ENCODE data around the gene C14orf119. TPM values are rescaled to one million over a fixed set of nuclear protein-coding genes. Genes with fewer than 3 reads are reported as not detected.

C14orf119 gene
- total RNA-seq, 2 donors from 2014 or later = 18.0 to 18.4 TPM

DNA sequence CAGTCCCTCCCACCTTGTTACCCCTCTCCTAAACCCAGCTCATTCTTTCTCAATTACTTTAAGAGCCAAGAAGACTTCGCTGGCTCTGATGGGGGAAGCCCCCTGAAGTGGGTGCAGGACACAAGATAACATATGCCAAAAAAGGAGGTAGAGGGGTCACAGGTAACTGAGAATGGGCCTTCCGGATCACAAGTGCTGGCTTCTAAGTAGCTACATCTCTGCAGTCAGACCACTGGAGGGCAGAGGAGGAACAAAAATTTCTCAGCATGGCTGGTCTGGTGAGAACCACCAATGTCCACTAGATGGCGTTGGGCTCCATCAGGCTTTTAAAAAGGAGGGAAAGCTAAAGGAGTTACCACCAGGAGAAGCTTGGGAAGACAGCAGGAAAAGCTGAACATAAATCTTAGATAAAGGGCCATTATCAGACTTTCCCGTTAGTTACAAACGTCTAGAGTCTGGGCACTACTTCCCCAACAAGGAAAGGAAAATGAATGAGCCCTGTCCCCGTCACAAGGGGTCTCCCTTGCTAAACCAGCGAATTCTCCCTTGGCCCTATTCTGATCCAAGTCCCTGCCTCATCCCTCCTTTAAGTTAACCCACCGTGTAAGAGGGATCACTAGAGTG is 26.4 kb upstream of the C14orf119 start:
- no peak overlapping the region for H3K4me3 ChIP-seq
- no peaks in the 10 kb centered on the region for H3K27me3 ChIP-seq (replicated peaks; ENCODE audit: insufficient read depth)
- peaks cover 51% of the 10 kb centered on the region for H3K36me3 ChIP-seq
- peaks cover 16 to 30% of the 10 kb centered on the region in 2 donors for H3K4me1 ChIP-seq (ENCODE audit: control insufficient read depth in 1 of 2, low read depth in 2 of 2)
- DNase-seq (ENCODE audit: low spot score) = no peak
- H3K27ac ChIP-seq = no peak overlapping the region
- H3K9me3 ChIP-seq = no peaks in the 10 kb centered on the region
- TF ChIP-seq, protein P1, sequence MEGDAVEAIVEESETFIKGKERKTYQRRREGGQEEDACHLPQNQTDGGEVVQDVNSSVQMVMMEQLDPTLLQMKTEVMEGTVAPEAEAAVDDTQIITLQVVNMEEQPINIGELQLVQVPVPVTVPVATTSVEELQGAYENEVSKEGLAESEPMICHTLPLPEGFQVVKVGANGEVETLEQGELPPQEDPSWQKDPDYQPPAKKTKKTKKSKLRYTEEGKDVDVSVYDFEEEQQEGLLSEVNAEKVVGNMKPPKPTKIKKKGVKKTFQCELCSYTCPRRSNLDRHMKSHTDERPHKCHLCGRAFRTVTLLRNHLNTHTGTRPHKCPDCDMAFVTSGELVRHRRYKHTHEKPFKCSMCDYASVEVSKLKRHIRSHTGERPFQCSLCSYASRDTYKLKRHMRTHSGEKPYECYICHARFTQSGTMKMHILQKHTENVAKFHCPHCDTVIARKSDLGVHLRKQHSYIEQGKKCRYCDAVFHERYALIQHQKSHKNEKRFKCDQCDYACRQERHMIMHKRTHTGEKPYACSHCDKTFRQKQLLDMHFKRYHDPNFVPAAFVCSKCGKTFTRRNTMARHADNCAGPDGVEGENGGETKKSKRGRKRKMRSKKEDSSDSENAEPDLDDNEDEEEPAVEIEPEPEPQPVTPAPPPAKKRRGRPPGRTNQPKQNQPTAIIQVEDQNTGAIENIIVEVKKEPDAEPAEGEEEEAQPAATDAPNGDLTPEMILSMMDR (IDR thresholded peaks at IDR 0.05) = peak; percentile 94
- peak; percentile 92 for ATAC-seq (ENCODE audit: insufficient number of reproducible peaks, low FRiP score, low read depth)

DNA sequence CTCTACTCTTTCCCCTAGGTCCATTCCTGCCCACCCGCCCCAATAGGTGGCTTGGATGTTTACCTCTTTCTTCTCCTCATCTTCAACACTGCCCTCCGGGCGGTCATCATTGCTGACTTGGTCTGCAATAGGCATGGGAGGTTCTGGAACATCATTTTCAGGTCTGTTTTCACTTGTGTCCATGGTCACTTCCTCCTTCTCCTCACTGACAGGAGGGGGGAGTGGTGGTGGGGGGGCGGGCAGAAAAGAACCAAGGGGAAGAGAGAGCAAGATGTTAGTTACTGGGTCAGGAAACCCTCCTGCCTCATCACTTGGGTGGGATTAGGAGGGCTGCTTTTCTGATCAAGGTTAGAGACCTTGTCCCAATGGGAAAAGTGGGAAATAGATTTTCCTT is 25.9 kb upstream of the C14orf119 start:
- Histone ChIP-seq H3K9me3 (no peaks in the 10 kb centered on the region), H3K27ac (no peak overlapping the region), H3K4me1 (ENCODE audit: control insufficient read depth in 1 of 2, low read depth in 2 of 2) (peaks cover 16 to 30% of the 10 kb centered on the region in 2 donors), H3K27me3 (replicated peaks; ENCODE audit: insufficient read depth) (no peaks in the 10 kb centered on the region), H3K4me3 (no peak overlapping the region), H3K36me3 (peaks cover 51% of the 10 kb centered on the region)
- TF ChIP-seq, protein P1 (IDR thresholded peaks at IDR 0.05) = no peak
- DNase-seq (ENCODE audit: low spot score) = no peak
- no peak for ATAC-seq (ENCODE audit: insufficient number of reproducible peaks, low FRiP score, low read depth)

DNA sequence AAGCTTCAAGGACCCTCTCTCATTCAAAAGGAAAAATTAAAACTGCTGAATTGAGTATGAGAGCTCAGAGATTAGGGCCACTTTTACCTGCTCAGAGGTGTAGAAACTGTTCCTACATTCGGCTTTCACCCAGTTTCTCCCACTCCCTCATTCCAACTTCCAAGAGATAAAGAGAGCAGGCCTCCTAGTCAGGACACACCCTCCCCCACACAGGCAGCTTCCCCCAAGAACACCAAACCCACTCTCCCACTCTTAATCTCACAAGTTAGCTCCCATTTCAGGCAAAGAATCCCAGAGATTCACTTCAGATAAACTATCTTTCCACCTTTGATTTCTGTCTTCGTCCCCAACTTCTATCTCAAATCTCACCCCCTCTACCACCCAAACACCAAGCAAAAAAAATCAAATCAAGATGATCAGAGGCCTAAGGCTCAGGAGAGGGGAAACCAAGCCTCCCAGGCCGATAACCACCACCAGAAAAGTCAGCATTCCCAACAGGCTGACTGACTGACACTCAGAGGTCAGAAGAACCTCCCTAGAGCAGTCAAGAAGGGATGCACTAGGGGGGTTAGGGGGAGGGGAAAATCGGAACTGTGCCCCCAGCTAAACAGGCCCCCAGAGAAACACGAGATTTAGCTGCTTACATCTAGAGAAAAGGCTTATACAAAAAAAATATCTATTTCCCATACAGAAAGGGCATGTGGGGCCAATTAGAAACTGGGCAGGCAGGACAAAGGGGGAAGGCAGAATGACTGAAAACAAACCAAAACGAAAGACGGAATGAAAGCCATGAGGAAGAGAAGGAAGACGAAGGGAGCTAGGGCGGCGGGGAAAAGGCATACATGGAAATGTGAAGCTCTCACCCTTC is 24.8 kb upstream of the C14orf119 start:
- Histone ChIP-seq H3K27me3 (replicated peaks; ENCODE audit: insufficient read depth) (no peaks in the 10 kb centered on the region), H3K27ac (peak overlapping the region; percentile 4 to 78), H3K36me3 (peaks cover 45% of the 10 kb centered on the region), H3K4me3 (peak overlapping the region; percentile 90), H3K4me1 (ENCODE audit: control insufficient read depth in 1 of 2, low read depth in 2 of 2) (peaks cover 16 to 30% of the 10 kb centered on the region in 2 donors), H3K9me3 (no peaks in the 10 kb centered on the region)
- TF ChIP-seq, protein P1 (IDR thresholded peaks at IDR 0.05) = no peak
- DNase-seq (ENCODE audit: low spot score) (no peak), ATAC-seq (ENCODE audit: insufficient number of reproducible peaks, low FRiP score, low read depth) (no peak)

DNA sequence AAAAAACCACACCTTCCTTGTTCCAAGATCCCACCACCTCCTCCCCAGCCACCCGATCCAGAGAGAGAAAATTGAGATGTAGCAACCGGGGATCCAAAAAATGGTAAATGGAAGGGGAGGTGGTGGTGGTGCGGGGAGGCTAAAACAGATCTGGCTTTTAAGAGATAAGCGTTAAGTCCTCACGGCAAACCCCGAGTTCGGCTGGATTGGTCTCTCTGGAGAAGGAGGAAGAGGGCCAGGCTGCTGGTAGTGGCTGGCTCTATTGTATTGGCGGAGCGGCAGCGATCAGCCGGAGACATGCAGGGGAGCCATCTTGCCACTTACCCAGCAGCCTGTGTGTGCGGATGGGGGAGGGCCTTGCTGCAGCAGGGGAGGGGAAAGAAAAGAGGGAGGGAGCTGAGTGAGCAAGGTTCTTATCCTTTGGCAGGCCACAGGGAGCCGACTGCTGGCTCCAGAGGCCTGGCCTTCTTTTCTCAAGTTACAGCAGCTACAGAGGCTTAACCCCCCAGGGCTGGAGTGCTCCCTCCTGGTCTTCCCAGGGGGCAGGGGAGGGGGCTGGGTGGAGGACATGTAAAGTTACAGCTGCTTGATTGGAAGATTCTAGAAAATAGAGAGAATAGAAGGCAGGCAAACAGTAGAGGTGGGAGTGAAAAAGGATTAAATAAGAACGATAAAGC is 23.9 kb upstream of the C14orf119 start:
- H3K9me3 ChIP-seq = no peaks in the 10 kb centered on the region
- TF ChIP-seq, protein P1 (IDR thresholded peaks at IDR 0.05) = no peak
- H3K27me3 ChIP-seq (replicated peaks; ENCODE audit: insufficient read depth) = no peaks in the 10 kb centered on the region
- peak overlapping the region; percentile 90 for H3K4me3 ChIP-seq
- DNase-seq (ENCODE audit: low spot score) (peak; percentile 56), ATAC-seq (ENCODE audit: insufficient number of reproducible peaks, low FRiP score, low read depth) (peak; percentile 36)
- H3K27ac ChIP-seq = peak overlapping the region; percentile 4 to 78
- peaks cover 16 to 30% of the 10 kb centered on the region in 2 donors for H3K4me1 ChIP-seq (ENCODE audit: control insufficient read depth in 1 of 2, low read depth in 2 of 2)
- H3K36me3 ChIP-seq = peaks cover 47% of the 10 kb centered on the region
